GM12878 (cell line): Measurements from ENCODE around the gene CLN6.

ENCODE experiments used
- CREM ChIP-seq: IDR thresholded peaks from 2 replicates; pipeline ENCODE4 v1.6.1; 2014; ENCODE audit warnings: antibody characterized with exemption, low read depth
- CTCF ChIP-seq, 3 experiments: IDR thresholded peaks in 2 of 3; conservative IDR thresholded peaks in 1 of 3; 2 replicates each; pipeline ENCODE4 v1.5.1; 2011; ENCODE audit warnings: low read depth in 3 of 3, low read length in 3 of 3, mild to moderate bottlenecking in 3 of 3, control low read depth in 2 of 3, moderate library complexity in 2 of 3, inconsistent platforms in 1 of 3, mixed read lengths in 1 of 3; ENCODE audit not compliant: control insufficient read depth in 2 of 3, insufficient read depth in 1 of 3; ENCODE audit errors: extremely low read depth in 1 of 3
- E2F8 ChIP-seq: fragments of 450-650 bp; IDR thresholded peaks from 2 replicates; pipeline ENCODE4 v1.6.1; 2018; ENCODE audit warnings: mild to moderate bottlenecking, low read depth, moderate library complexity; ENCODE audit not compliant: partially characterized antibody
- ELK1 ChIP-seq: IDR thresholded peaks from 2 replicates; pipeline ENCODE4 v1.6.1; 2012; ENCODE audit warnings: low read depth, low read length, improper control_type of control experiment
- NKRF ChIP-seq: fragments of 450-650 bp; conservative IDR thresholded peaks from 2 replicates; pipeline ENCODE4 v1.6.1; 2017; ENCODE audit warnings: mild to moderate bottlenecking, moderate library complexity
- NRF1 ChIP-seq: conservative IDR thresholded peaks from 2 replicates; pipeline ENCODE4 v1.6.1; 2011; ENCODE audit warnings: mild to moderate bottlenecking, low read depth, low read length, improper control_type of control experiment
- POLR2A ChIP-seq: IDR thresholded peaks from 2 replicates; pipeline ENCODE4 v1.6.1; 2011; ENCODE audit warnings: low read depth, mild to moderate bottlenecking, low read length
- SP1 ChIP-seq: IDR thresholded peaks from one replicate; pipeline ENCODE4 v1.6.1; 2011; ENCODE audit warnings: low read depth, low read length
- YY1 ChIP-seq: IDR thresholded peaks from 2 replicates; pipeline ENCODE4 v1.6.1; 2011; ENCODE audit warnings: low read depth, mild to moderate bottlenecking, low read length

GRCh38 chr15:68234060-68234459 lies 4.5 kb upstream of the CLN6 start:
- TF ChIP-seq E2F8 (no peak), YY1 (no peak), ELK1 (no peak), NKRF (no peak), CTCF (IDR thresholded peaks at IDR 0.05 in 2 of 3, conservative IDR thresholded peaks at IDR 0.05 in 1 of 3; ENCODE audit: control insufficient read depth in 2 of 3, extremely low read depth in 1 of 3, insufficient read depth in 1 of 3, low read depth in 3 of 3, low read length in 3 of 3) (no peak), SP1 (no peak), POLR2A (no peak), CREM (no peak), NRF1 (no peak)
